Measurements from ENCODE around the gene IFITM10.

IFITM10 gene

GRCh38 chr11:1751531-1751921 is 1.1 kb upstream of the IFITM10 start:
- no peak for DNase-seq (ENCODE audit: low read depth)
- H3K4me3 ChIP-seq (ENCODE audit: control insufficient read depth, low read depth, low read length) = no peak overlapping the region
- TF ChIP-seq, protein P1, sequence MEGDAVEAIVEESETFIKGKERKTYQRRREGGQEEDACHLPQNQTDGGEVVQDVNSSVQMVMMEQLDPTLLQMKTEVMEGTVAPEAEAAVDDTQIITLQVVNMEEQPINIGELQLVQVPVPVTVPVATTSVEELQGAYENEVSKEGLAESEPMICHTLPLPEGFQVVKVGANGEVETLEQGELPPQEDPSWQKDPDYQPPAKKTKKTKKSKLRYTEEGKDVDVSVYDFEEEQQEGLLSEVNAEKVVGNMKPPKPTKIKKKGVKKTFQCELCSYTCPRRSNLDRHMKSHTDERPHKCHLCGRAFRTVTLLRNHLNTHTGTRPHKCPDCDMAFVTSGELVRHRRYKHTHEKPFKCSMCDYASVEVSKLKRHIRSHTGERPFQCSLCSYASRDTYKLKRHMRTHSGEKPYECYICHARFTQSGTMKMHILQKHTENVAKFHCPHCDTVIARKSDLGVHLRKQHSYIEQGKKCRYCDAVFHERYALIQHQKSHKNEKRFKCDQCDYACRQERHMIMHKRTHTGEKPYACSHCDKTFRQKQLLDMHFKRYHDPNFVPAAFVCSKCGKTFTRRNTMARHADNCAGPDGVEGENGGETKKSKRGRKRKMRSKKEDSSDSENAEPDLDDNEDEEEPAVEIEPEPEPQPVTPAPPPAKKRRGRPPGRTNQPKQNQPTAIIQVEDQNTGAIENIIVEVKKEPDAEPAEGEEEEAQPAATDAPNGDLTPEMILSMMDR (conservative IDR thresholded peaks at IDR 0.05; ENCODE audit: control insufficient read depth, insufficient read depth, low read depth, low read length) = no peak

GRCh38 chr11:1750840-1751530 is 590 bp upstream of the IFITM10 start:
- DNase-seq (ENCODE audit: low read depth) = no peak
- H3K4me3 ChIP-seq (ENCODE audit: control insufficient read depth, low read depth, low read length) = no peak overlapping the region
- TF ChIP-seq, protein P1 (conservative IDR thresholded peaks at IDR 0.05; ENCODE audit: control insufficient read depth, insufficient read depth, low read depth, low read length) = no peak

GRCh38 chr11:1749395-1750351 is 722 bp downstream of the IFITM10 start:
- TF ChIP-seq, protein P1 (conservative IDR thresholded peaks at IDR 0.05; ENCODE audit: control insufficient read depth, insufficient read depth, low read depth, low read length) = no peak
- peak overlapping the region; percentile 33 for H3K4me3 ChIP-seq (ENCODE audit: control insufficient read depth, low read depth, low read length)
- peak; percentile 96 for DNase-seq (ENCODE audit: low read depth)

GRCh38 chr11:1748636-1749394 is 1.6 kb downstream of the IFITM10 start:
- peak; percentile 34 for DNase-seq (ENCODE audit: low read depth)
- TF ChIP-seq, protein P1 (conservative IDR thresholded peaks at IDR 0.05; ENCODE audit: control insufficient read depth, insufficient read depth, low read depth, low read length) = no peak
- peak overlapping the region; percentile 37 for H3K4me3 ChIP-seq (ENCODE audit: control insufficient read depth, low read depth, low read length)

- TF ChIP-seq, protein P1 (conservative IDR thresholded peaks at IDR 0.05; ENCODE audit: control insufficient read depth, insufficient read depth, low read depth, low read length) = no peak
- no peak for DNase-seq (ENCODE audit: low read depth)
- H3K4me3 ChIP-seq (ENCODE audit: control insufficient read depth, low read depth, low read length) = no peak overlapping the region
Measured at GRCh38 chr11:1747753-1748635, 2.4 kb downstream of the IFITM10 start.
